SK-N-MC (cell line): ENCODE results near the gene SMARCD3.

Experiments used
- DNase-seq: peaks from one replicate; pipeline ENCODE4 v3.0.0-alpha.2; 2011; ENCODE audit warnings: low read depth, low spot score
- H3K27ac ChIP-seq: fragments of 200-600 bp; sonication (generic); 2 replicates; pipeline ENCODE4 v1.5.1; 2016; ENCODE audit warnings: mixed run types
- H3K36me3 ChIP-seq: fragments of 200-600 bp; sonication (generic); 2 replicates; pipeline ENCODE4 v1.6.1; 2017; ENCODE audit warnings: antibody characterized with exemption, low read length, mixed read lengths; ENCODE audit not compliant: insufficient read depth
- H3K4me3 ChIP-seq: fragments of 200-600 bp; sonication (generic); 2 replicates; pipeline ENCODE4 v1.5.1; 2016
- H3K9ac ChIP-seq: fragments of 200-600 bp; sonication (generic); 2 replicates; pipeline ENCODE4 v1.8.0; 2017; ENCODE audit warnings: mixed run types, mixed read lengths; ENCODE audit not compliant: insufficient read length
- H3K9me3 ChIP-seq: fragments of 200-600 bp; sonication (generic); 2 replicates; pipeline ENCODE4 v1.6.1; 2017; ENCODE audit warnings: low read depth, mild to moderate bottlenecking, antibody characterized with exemption, low read length, moderate library complexity, mixed read lengths
- EZH2 ChIP-seq: fragments of 200-600 bp; sonication (generic); IDR thresholded peaks from one replicate; pipeline ENCODE4 v1.6.1; 2017; ENCODE audit warnings: antibody characterized with exemption
- FOXP2 ChIP-seq: optimal IDR thresholded peaks from 2 replicates; pipeline ENCODE3; 2011; ENCODE audit warnings: mild to moderate bottlenecking, moderate library complexity; ENCODE audit not compliant: insufficient read depth; ENCODE audit errors: extremely low read length, control extremely low read depth
- POLR2AphosphoS5 ChIP-seq: IDR thresholded peaks from 2 replicates; pipeline ENCODE4 v1.6.1; 2012; ENCODE audit warnings: mild to moderate bottlenecking, low read depth, low read length, borderline replicate concordance

SMARCD3 gene

GRCh38 chr7:151207315-151207714 lies 41.2 kb downstream of the SMARCD3 start:
- Histone ChIP-seq H3K9ac (no peak overlapping the region), H3K36me3 (no peaks in the 10 kb centered on the region), H3K4me3 (no peak overlapping the region), H3K27ac (no peak overlapping the region), H3K9me3 (no peaks in the 10 kb centered on the region)
- TF ChIP-seq FOXP2 (no peak), POLR2AphosphoS5 (no peak), EZH2 (no peak)
- DNase-seq: no peak

- Histone ChIP-seq H3K9me3 (no peaks in the 10 kb centered on the region), H3K36me3 (no peaks in the 10 kb centered on the region), H3K4me3 (no peak overlapping the region), H3K9ac (no peak overlapping the region), H3K27ac (no peak overlapping the region)
- no peak for DNase-seq
- TF ChIP-seq POLR2AphosphoS5 (no peak), EZH2 (no peak), FOXP2 (no peak)
Observed at GRCh38 chr7:151206914-151207313, 41.6 kb downstream of the SMARCD3 start.

DNA sequence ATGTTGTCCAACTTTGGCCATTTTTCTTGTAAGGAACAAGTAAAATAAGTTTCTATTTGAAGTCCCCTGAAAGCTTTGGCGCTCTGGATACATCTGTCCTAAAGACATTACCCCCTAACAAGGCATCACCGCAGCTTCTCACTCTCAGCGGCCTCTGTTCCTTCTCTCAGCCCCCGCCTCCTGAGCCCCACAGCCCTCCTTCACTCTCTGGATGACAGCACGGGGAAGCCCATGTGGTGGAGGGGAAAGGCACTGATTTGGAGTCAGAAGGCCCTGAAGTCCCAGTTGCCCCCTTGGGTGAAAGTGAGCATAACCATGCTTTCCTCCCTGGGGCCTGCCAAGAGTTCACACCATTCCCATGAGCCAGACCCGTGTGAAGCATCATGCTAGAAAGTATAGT lies 42.8 kb downstream of the SMARCD3 start:
- H3K27ac ChIP-seq: no peak overlapping the region
- H3K9me3 ChIP-seq: no peaks in the 10 kb centered on the region
- DNase-seq: no peak
- no peak overlapping the region for H3K4me3 ChIP-seq
- no peaks in the 10 kb centered on the region for H3K36me3 ChIP-seq
- TF ChIP-seq EZH2: no peak
- no peak for TF ChIP-seq FOXP2
- no peak for TF ChIP-seq POLR2AphosphoS5
- H3K9ac ChIP-seq: no peak overlapping the region

DNA sequence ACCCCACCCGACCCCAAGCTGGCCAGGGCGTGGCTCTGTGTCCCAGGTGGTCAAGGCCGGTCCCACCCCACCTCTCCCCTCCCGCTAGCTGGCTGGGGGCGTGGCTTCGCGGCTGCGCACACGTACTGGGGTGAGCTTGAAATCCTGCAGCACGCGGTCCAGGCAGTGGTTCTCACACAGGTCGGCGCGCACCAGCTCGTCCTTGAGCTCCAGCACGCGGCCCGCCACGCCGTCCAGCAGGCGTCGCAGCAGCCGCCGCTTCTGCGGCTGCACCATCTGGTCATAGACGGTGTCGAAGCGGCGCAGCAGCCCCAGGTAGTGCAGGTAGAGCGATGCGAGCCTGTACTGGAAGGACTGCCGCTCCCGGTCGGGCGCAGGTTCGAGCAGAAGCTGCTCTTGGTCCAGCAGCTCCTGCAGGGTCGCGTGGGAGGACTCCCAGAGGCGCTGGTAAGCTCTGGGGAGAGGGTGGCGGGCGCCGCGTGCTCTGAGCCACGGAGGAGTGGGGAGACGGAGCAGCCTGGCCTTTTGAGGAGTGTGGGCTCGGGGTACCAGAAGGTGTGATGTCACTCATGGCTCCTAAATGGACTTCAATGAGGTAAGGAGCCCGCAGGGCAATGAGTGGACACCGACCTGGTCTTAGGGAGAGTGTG lies 44.0 kb downstream of the SMARCD3 start:
- no peaks in the 10 kb centered on the region for H3K36me3 ChIP-seq
- no peak overlapping the region for H3K27ac ChIP-seq
- DNase-seq: no peak
- no peak overlapping the region for H3K4me3 ChIP-seq
- TF ChIP-seq EZH2: no peak
- TF ChIP-seq POLR2AphosphoS5: no peak
- TF ChIP-seq FOXP2: no peak
- H3K9me3 ChIP-seq: no peaks in the 10 kb centered on the region
- H3K9ac ChIP-seq: no peak overlapping the region

DNA sequence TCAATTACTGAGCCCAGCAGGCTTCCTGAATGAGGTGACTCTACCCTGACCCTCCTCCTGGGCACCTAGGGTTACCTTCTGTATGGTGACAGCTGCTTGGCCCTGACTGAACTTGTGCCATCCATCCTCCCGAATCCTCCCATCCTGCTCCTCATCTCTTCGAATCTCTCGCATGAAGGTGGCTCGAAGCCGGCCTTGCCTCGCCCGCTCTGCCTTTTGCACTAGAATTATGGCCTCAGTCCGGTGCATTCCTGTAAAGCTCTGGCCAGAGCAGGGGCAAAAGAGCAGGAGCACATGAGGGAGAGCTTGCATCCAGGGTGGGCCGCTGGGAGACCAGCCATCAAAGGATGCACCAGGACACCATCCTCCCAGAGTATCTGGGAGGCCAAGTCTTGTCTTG lies 45.7 kb downstream of the SMARCD3 start:
- Histone ChIP-seq H3K27ac (no peak overlapping the region), H3K9me3 (no peaks in the 10 kb centered on the region), H3K9ac (no peak overlapping the region), H3K36me3 (no peaks in the 10 kb centered on the region), H3K4me3 (no peak overlapping the region)
- no peak for DNase-seq
- no peak for TF ChIP-seq POLR2AphosphoS5
- no peak for TF ChIP-seq EZH2
- TF ChIP-seq FOXP2: no peak

GRCh38 chr7:151201751-151202150 lies 46.7 kb downstream of the SMARCD3 start:
- H3K4me3 ChIP-seq: no peak overlapping the region
- H3K9ac ChIP-seq: no peak overlapping the region
- no peaks in the 10 kb centered on the region for H3K9me3 ChIP-seq
- H3K36me3 ChIP-seq: no peaks in the 10 kb centered on the region
- TF ChIP-seq EZH2 (no peak), FOXP2 (no peak), POLR2AphosphoS5 (no peak)
- no peak for DNase-seq
- H3K27ac ChIP-seq: no peak overlapping the region

GRCh38 chr7:151201344-151201743 lies 47.1 kb downstream of the SMARCD3 start:
- H3K36me3 ChIP-seq: no peaks in the 10 kb centered on the region
- H3K9me3 ChIP-seq: no peaks in the 10 kb centered on the region

DNA sequence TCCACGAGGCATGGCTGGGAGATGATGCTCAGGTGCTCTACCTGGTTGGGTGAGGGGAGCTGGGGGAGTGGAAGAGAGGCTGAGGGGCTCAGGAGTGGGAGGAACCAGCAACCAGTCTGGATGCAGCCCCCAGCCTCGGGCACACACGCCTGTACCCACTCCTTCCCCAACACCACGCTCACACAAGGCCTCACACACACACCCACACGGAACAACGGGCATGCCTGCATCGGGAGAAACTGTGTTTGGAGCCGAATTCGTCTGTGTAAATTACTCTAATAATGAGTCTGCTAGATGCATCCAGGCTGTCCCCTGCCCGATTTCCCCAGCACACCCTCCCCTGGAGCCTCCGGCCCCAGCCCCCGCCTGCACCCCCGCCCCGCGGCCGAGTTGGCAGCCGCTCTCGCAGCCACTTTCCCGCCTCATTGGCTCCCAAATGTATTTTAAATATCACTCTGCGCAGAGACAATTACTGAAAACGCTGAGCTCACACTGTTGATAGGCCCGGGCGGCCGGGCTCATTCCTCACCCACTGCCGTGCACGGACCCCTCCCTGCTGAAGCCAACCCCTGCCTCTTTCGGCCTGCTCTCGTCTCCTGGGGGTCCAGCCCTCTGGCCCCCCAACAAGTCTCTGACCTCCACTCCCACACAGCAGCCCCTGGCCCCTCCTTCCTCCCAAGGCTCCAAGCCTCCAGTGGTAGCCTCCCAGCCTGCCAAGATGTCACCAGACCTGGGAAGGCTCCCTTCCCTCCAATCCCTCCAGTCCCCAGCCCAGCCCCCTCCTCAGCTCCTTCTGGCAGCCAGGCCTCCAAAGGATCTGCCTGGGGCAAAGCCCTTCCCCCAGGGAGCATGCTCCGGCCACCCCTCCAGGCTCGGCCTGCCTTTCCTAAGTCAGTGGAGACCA lies 49.3 kb downstream of the SMARCD3 start:
- Histone ChIP-seq H3K9me3 (no peaks in the 10 kb centered on the region), H3K36me3 (no peaks in the 10 kb centered on the region), H3K27ac (no peak overlapping the region), H3K9ac (no peak overlapping the region), H3K4me3 (peak overlapping the region; percentile 18; the same call in 1 of the 2 replicates)
- no peak for DNase-seq
- TF ChIP-seq FOXP2: no peak
- TF ChIP-seq POLR2AphosphoS5: no peak
- no peak for TF ChIP-seq EZH2

More at GRCh38 chr7:151201344-151201743, 47.1 kb downstream of the SMARCD3 start:
- H3K4me3 ChIP-seq: no peak overlapping the region
- no peak overlapping the region for H3K27ac ChIP-seq
- no peak overlapping the region for H3K9ac ChIP-seq
- no peak for DNase-seq
- no peak for TF ChIP-seq POLR2AphosphoS5
- no peak for TF ChIP-seq EZH2
- TF ChIP-seq FOXP2: no peak

DNA sequence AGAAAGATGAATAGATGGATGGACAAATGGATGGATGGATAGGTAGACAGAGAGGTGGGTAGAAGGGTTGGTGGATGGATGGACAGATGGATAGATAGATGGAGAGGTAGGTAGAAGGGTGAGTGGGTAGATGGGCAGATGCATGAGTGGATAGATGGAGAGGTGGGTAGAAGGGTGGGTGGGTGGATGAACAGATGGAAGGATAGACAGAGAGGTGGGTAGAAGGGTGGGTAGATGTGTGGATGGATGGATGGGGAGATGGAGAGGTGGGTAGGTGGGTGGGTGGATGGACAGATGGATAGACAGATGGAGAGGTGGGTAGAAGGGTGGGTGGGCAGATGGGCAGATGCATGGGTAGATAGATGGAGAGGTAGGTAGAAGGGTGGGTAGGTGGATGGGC lies 50.6 kb downstream of the SMARCD3 start:
- H3K9me3 ChIP-seq: no peaks in the 10 kb centered on the region
- H3K27ac ChIP-seq: no peak overlapping the region
- DNase-seq: no peak

More for the DNA sequence above, 50.6 kb downstream of the SMARCD3 start:
- TF ChIP-seq EZH2 (no peak), FOXP2 (no peak), POLR2AphosphoS5 (no peak)
- Histone ChIP-seq H3K36me3 (no peaks in the 10 kb centered on the region), H3K4me3 (no peak overlapping the region), H3K9ac (no peak overlapping the region)
